SKM-1 treated with dmso at 0.1 percent for 144 hours (cell line): ENCODE measurements around the gene KRTAP27-1.

Source experiments
- DNase-seq: peaks from one replicate; lab custom pipeline; 2025; ENCODE audit not compliant: unreplicated experiment; lab: John Stamatoyannopoulos, UW

KRTAP27-1 gene

GRCh38 chr21:30305136-30305535, 32.4 kb downstream of the KRTAP27-1 start:
- no peak for DNase-seq

GRCh38 chr21:30289215-30289614, 48.3 kb downstream of the KRTAP27-1 start, which contains the start of gene KRTAP25-1:
KRTAP25-1 (minus strand) TSS chr21:30289514; CDS start chr21:30289490, 24 bp downstream.
- DNase-seq, result no peak
